Thymus (tissue), 11 donors: ENCODE data around the gene FOXRED1. TPM values are rescaled to one million over a fixed set of nuclear protein-coding genes. Genes with fewer than 3 reads are reported as not detected.

Source experiments
- DNase-seq, 9 donors: peaks; one replicate each; pipeline ENCODE4 v3.0.0-alpha.2; 2013; ENCODE audit warnings: low spot score in 9 of 9, low read depth in 6 of 9, missing footprints in 1 of 9
- H3K27ac ChIP-seq, 2 donors: one replicate each; pipeline ENCODE4 v1.5.1; 2013; ENCODE audit warnings: control low read depth in 1 of 2, low read depth in 1 of 2, low read length in 1 of 2, mild to moderate bottlenecking in 1 of 2, moderate library complexity in 1 of 2
- H3K27me3 ChIP-seq, 2 donors: one replicate each; pipeline ENCODE4 v1.5.1; 2013; ENCODE audit warnings: low read length in 1 of 2; ENCODE audit not compliant: control insufficient read depth in 2 of 2, insufficient read depth in 1 of 2
- H3K36me3 ChIP-seq, 2 donors: one replicate each; pipeline ENCODE4 v1.5.1; 2013; ENCODE audit warnings: low read length in 1 of 2, mild to moderate bottlenecking in 1 of 2, moderate library complexity in 1 of 2; ENCODE audit not compliant: control insufficient read depth in 2 of 2, insufficient read depth in 2 of 2
- H3K4me1 ChIP-seq, 2 donors: one replicate each; pipeline ENCODE4 v1.5.1; 2013; ENCODE audit warnings: low read length in 2 of 2; ENCODE audit not compliant: control insufficient read depth in 2 of 2, insufficient read depth in 2 of 2
- H3K4me3 ChIP-seq, 2 donors: one replicate each; pipeline ENCODE4 v1.5.1; 2013; ENCODE audit warnings: low read length in 2 of 2, control low read depth in 1 of 2, mild to moderate bottlenecking in 1 of 2
- H3K9me3 ChIP-seq, 2 donors: one replicate each; pipeline ENCODE4 v1.5.1; 2013; ENCODE audit warnings: low read length in 1 of 2, mild to moderate bottlenecking in 1 of 2; ENCODE audit not compliant: control insufficient read depth in 2 of 2, insufficient read depth in 1 of 2
- WGBS: extraction: QIAGEN DNeasy Blood & Tissue Kit; methylation state at CpG from one replicate; pipeline ENCODE4 v1.1.7; 2013; 5-methylcytosine and 5-hydroxymethylcytosine counted together
- polyA plus RNA-seq: library from polyadenylated mRNA; stranded (reverse); fragments of 200-250 nt; gene quantifications from one replicate; pipeline ENCODE4 v1.2.3, GENCODE V29; 2013
- total RNA-seq: library from RNA; stranded (reverse); fragments of 120-200 nt; gene quantifications from one replicate; pipeline ENCODE4 v1.2.4, GENCODE V29; 2013
- donor health status: healthy.

The FOXRED1 gene
- total and polyA plus RNA-seq, 2 donors: 25.2 to 29.5 TPM

DNA sequence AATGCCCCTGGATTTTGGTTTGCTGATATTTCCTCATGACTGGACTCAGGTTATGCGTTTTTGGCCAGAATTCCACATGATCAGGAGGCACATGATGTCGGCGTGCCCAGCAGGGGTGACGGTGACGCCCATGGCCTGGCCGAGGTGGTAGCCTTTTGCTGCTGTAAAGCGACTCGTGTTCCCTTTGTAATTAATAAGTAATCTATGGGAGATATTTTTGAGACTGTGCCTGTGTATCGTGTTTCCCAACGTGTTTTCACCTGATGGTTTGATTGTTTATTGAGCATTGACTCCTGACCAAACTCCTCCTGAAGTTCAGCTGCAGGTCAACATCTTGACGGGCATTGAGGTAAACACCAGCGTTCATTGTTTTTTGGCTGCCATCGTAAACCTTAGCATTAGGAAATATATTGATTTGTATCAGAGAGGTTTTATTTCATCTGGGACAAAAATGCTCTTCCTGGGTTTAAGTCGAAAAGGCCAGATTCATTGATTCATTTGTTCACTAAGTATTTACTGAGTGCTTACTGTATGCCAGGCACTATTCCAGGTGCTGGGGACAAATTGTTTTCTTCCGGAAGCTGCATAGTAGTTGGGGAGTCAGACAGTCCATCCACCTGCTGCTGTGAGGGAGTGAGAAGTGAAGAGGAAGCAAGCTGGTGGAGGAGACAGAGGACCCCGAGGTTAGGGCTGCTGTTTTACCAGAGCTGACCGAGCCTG lies 58.5 kb downstream of the FOXRED1 start:
- Histone ChIP-seq H3K27ac (no peak overlapping the region), H3K9me3 (no peaks in the 10 kb centered on the region), H3K36me3 (peaks cover under 1 to 13% of the 10 kb centered on the region in 2 donors), H3K4me1 (peaks cover 0 to 22% of the 10 kb centered on the region in 2 donors), H3K4me3 (no peak overlapping the region), H3K27me3 (no peaks in the 10 kb centered on the region)
- WGBS: 90% methylated on average over 17 of the region's 17 CpGs
- DNase-seq: no peak

Other genes starting within 250 kb of the FOXRED1 start
- gene CDON, start 206.3 kb upstream of the FOXRED1 start, total RNA-seq: 3.9 TPM
- 1.4 TPM for gene CDON, start 206.3 kb upstream of the FOXRED1 start, polyA plus RNA-seq
- 16.0 TPM for gene RPUSD4, start 57.5 kb upstream of the FOXRED1 start, total RNA-seq
- gene RPUSD4, start 57.5 kb upstream of the FOXRED1 start, polyA plus RNA-seq: 20.5 TPM
- gene FAM118B, start 57.4 kb upstream of the FOXRED1 start, total RNA-seq: 23.7 TPM
- 9.5 TPM for gene FAM118B, start 57.4 kb upstream of the FOXRED1 start, polyA plus RNA-seq
- 44.3 TPM for gene SRPRA, start 259 bp upstream of the FOXRED1 start, total RNA-seq
- 46.2 TPM for gene SRPRA, start 259 bp upstream of the FOXRED1 start, polyA plus RNA-seq
- 1.8 TPM for gene TIRAP, start 13.9 kb downstream of the FOXRED1 start, total RNA-seq
- gene TIRAP, start 13.9 kb downstream of the FOXRED1 start, polyA plus RNA-seq: 4.8 TPM
- 17.2 TPM for gene DCPS, start 34.9 kb downstream of the FOXRED1 start, total RNA-seq
- 17.2 TPM for gene DCPS, start 34.9 kb downstream of the FOXRED1 start, polyA plus RNA-seq
- gene ST3GAL4, start 86.5 kb downstream of the FOXRED1 start, total RNA-seq: 5.9 TPM
- 6.1 TPM for gene ST3GAL4, start 86.5 kb downstream of the FOXRED1 start, polyA plus RNA-seq